HG03558 (cell line): ENCODE measurements around the gene POLR2A.
"Not testable (repeated sequence)": the region's sequence is repeated elsewhere in the genome, so short reads cannot be mapped to it uniquely, and the experiment has no call there.

Source experiments
- ATAC-seq: cut with Tn5 transposase; IDR thresholded peaks from one replicate; pipeline ENCODE4 v1.9.1; 2021; ENCODE audit warnings: moderate number of reproducible peaks; ENCODE audit not compliant: unreplicated experiment; ENCODE audit errors: extremely low read depth

Gene POLR2A

GRCh38 chr17:7477392-7478275 lies 6.5 kb upstream of the POLR2A start:
- no peak for ATAC-seq

- no peak for ATAC-seq
Observed at GRCh38 chr17:7478276-7479212, 5.6 kb upstream of the POLR2A start.

GRCh38 chr17:7479213-7480088 lies 4.7 kb upstream of the POLR2A start, which contains the start of gene ZBTB4:
ZBTB4 (minus strand) TSS chr17:7479631; CDS start chr17:7466801, 12,830 bp downstream.
- no peak for ATAC-seq

- no peak for ATAC-seq
Observed at GRCh38 chr17:7480089-7480384, 4.1 kb upstream of the POLR2A start.

- ATAC-seq, result not testable (repeated sequence)
Observed at GRCh38 chr17:7481275-7481674, 2.9 kb upstream of the POLR2A start, which contains the start of gene SLC35G6. SLC35G6 (plus strand) TSS chr17:7481446; CDS start chr17:7481517, 71 bp downstream.

- ATAC-seq, result not testable (repeated sequence)
Observed at GRCh38 chr17:7481842-7482741, 2.1 kb upstream of the POLR2A start.

- not testable (repeated sequence) for ATAC-seq
Observed at GRCh38 chr17:7482742-7483088, 1.5 kb upstream of the POLR2A start.

GRCh38 chr17:7483255-7484066 lies 705 bp upstream of the POLR2A start:
- ATAC-seq, result no peak

- no peak for ATAC-seq
Observed at GRCh38 chr17:7484919-7485377, 782 bp downstream of the POLR2A start.

- ATAC-seq, result no peak
Observed at GRCh38 chr17:7486181-7486580, 2.0 kb downstream of the POLR2A start.

- no peak for ATAC-seq
Observed at GRCh38 chr17:7490144-7490543, 6.0 kb downstream of the POLR2A start.

- ATAC-seq, result no peak
Observed at GRCh38 chr17:7491583-7491982, 7.4 kb downstream of the POLR2A start.

- no peak for ATAC-seq
Observed at GRCh38 chr17:7493941-7494340, 9.8 kb downstream of the POLR2A start.

- no peak for ATAC-seq
Observed at GRCh38 chr17:7495906-7496434, 11.8 kb downstream of the POLR2A start.

- ATAC-seq, result no peak
Observed at GRCh38 chr17:7496470-7497183, 12.5 kb downstream of the POLR2A start.

- ATAC-seq, result no peak
Observed at GRCh38 chr17:7497228-7497627, 13.1 kb downstream of the POLR2A start.

- ATAC-seq, result no peak
Observed at GRCh38 chr17:7497636-7498035, 13.5 kb downstream of the POLR2A start.
